NT2/D1 (cell line): ENCODE results near the gene ATP5F1E.

Experiments
- DNase-seq: peaks from one replicate; pipeline ENCODE4 v3.0.0-alpha.2; 2011; ENCODE audit warnings: low read depth, low spot score
- H3K27me3 ChIP-seq: 2 replicates; pipeline ENCODE4 v1.6.0; 2011; ENCODE audit warnings: mild to moderate bottlenecking; ENCODE audit not compliant: insufficient read length, insufficient read depth
- H3K36me3 ChIP-seq: 2 replicates; pipeline ENCODE4 v1.6.1; 2011; ENCODE audit warnings: mild to moderate bottlenecking, low read length, mixed read lengths; ENCODE audit not compliant: insufficient read depth, insufficient read length
- H3K4me1 ChIP-seq: 2 replicates; pipeline ENCODE4 v1.5.1; 2011; ENCODE audit not compliant: insufficient read depth, insufficient read length
- H3K4me3 ChIP-seq: 2 replicates; pipeline ENCODE4 v1.5.1; 2011; ENCODE audit warnings: low read depth; ENCODE audit not compliant: insufficient read length
- H3K9ac ChIP-seq: 2 replicates; pipeline ENCODE4 v1.6.0; 2011; ENCODE audit warnings: low read depth; ENCODE audit not compliant: insufficient read length
- H3K9me3 ChIP-seq: 2 replicates; pipeline ENCODE4 v1.5.1; 2011; ENCODE audit warnings: mild to moderate bottlenecking, low read length; ENCODE audit not compliant: insufficient read depth
- SUZ12 ChIP-seq: IDR thresholded peaks from 2 replicates; pipeline ENCODE4 v1.6.1; 2011; ENCODE audit not compliant: insufficient read length, insufficient read depth; ENCODE audit errors: extremely low read depth
- YY1 ChIP-seq: IDR thresholded peaks from 2 replicates; pipeline ENCODE4 v1.6.1; 2011; ENCODE audit not compliant: insufficient read length, insufficient read depth
- ZNF274 ChIP-seq: IDR thresholded peaks from 2 replicates; pipeline ENCODE4 v1.6.1; 2011; ENCODE audit warnings: mild to moderate bottlenecking, low read depth, low read length

The ATP5F1E gene

DNA sequence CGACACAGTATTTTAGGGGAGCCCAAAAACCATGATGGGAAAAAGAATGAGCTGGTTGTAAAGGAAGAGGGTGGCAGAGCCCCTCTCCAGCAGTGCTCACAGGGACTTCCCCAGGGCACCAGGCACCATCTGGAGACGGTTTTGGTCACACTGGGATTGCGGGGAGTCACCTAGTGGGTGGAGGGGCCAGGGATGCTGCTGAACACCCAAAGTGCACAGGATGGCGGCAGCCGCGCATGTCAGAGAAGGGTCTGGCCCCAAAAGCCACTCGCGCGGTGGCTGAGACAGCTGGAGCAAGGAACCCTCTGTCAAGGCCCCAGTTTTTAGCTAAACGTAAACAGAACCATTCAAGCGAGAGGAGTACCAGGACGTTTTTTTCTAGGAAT, 35.9 kb downstream of the ATP5F1E start:
- H3K27me3 ChIP-seq, result no peaks in the 10 kb centered on the region
- H3K4me1 ChIP-seq, result no peaks in the 10 kb centered on the region
- no peak for DNase-seq
- peaks cover 89% of the 10 kb centered on the region for H3K36me3 ChIP-seq
- no peaks in the 10 kb centered on the region for H3K9me3 ChIP-seq
- no peak for TF ChIP-seq SUZ12
- no peak for TF ChIP-seq YY1
- TF ChIP-seq ZNF274, result no peak
- H3K9ac ChIP-seq, result no peak overlapping the region
- no peak overlapping the region for H3K4me3 ChIP-seq

DNA sequence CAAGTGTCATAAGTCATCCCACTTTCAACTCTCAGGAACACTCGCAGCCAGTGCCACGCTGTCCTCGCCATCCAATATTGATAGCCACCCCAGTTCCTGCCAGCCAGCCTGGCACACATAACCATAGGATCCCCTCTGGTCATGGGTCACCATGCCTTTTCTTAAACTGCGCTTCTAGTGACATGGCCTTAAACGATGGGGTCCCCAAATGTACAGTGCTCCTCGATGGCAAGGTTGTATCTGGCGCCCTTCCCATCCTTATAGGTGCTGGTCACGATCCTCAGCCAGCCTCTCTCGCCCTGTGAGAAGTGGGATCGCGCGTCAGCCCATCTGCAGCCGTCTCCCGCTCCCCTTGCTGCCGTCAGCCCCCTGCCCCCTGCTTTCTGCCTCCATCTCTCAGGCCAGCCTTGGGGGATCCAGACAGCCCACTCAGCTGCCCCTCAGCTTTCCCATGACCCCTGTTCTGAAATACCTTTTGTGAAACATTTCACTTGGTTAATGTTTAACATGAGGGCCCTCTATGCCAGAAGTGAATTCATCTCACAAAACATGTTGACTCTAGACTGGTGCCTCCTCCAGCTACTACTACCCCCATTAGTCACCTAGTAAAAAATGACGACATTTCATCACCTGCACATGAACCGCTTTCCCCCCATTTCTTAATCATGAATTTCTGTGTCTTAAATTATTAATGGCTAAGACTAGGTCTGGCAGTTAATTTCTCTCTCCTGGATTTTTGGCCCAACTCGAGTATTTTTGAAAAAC, 36.5 kb downstream of the ATP5F1E start:
- Histone ChIP-seq H3K9me3 (no peaks in the 10 kb centered on the region), H3K36me3 (peaks cover 89% of the 10 kb centered on the region), H3K4me1 (no peaks in the 10 kb centered on the region), H3K27me3 (no peaks in the 10 kb centered on the region), H3K4me3 (no peak overlapping the region), H3K9ac (no peak overlapping the region)
- no peak for DNase-seq
- TF ChIP-seq YY1 (no peak), ZNF274 (no peak), SUZ12 (no peak)

DNA sequence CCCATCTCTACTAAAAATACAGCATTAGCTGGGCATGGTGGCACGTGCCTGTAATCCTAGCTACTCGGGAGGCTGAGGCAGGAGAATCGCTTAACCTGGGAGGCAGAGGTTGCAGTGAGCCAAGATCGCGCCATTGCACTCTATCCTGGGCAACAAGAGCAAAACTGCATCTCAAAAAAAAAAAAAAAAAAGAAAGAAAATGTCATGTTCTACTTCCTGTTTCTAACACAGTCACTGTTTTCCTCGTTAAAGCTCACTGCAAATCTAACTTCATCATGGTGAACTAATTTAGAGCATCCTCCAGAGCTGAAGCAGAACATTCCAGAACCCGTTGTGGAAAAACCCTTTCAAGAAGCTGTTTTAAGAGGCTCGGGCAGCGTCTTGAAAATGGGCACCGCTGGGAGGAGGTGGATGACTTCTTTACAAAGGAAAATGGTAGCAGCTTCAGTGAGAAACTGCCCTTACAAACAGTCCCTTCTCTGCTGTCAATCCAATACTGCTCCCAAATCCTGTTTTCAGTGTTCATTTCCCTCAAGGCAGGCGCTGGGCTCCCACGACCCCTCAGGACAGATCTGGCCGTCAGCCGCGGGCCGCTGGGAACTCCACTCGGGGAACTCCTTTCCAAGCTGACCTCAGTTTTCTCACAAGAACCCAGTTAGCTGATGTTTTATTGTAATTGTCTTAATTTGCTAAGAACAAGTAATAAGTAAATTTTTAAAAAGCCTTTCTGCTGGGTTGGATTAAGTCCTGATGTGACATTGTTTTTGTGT, 37.6 kb downstream of the ATP5F1E start:
- peaks cover 94% of the 10 kb centered on the region for H3K36me3 ChIP-seq
- no peaks in the 10 kb centered on the region for H3K9me3 ChIP-seq
- DNase-seq, result no peak
- H3K9ac ChIP-seq, result no peak overlapping the region
- H3K4me1 ChIP-seq, result no peaks in the 10 kb centered on the region
- no peak overlapping the region for H3K4me3 ChIP-seq
- no peak for TF ChIP-seq YY1
- no peak for TF ChIP-seq ZNF274
- no peak for TF ChIP-seq SUZ12
- H3K27me3 ChIP-seq, result no peaks in the 10 kb centered on the region

DNA sequence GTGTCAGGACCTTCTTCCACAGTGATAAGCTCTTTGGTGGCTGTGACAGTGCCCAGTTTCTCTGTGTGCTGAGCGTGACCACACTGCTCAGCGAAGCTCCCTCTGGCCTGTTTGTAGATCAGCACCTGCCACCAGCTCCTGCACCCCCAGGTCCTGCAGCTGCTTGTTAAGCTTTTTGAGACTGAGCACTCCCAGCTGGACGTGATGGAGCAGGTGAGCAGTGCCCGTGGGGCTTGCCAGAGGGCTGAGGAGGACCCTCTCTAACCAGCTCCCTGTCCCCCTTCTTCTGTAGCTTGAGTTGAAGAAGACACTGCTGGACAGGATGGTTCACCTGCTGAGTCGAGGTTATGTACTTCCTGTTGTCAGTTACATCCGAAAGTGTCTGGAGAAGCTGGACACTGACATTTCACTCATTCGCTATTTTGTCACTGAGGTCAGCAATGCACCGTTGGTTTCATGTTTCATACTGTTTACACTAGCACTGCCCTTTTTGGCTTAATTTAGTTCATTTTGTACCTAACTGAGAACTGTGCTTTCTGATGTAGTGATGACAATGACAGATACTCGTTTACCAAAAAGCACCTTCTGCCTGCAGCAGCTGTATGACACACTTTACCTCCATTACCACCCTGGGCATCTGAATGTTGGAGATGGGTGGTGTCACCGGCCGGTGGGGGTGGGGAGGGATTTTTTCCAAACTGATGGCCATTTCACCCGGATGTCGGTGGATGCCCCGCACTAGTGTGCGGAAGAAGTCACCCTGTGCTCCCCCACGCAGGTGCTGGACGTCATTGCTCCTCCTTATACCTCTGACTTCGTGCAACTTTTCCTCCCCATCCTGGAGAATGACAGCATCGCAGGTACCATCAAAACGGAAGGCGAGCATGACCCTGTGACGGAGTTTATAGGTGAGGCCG, 38.5 kb downstream of the ATP5F1E start:
- Histone ChIP-seq H3K9ac (no peak overlapping the region), H3K27me3 (no peaks in the 10 kb centered on the region), H3K4me1 (no peaks in the 10 kb centered on the region), H3K4me3 (no peak overlapping the region), H3K36me3 (peaks cover 94% of the 10 kb centered on the region), H3K9me3 (no peaks in the 10 kb centered on the region)
- DNase-seq, result no peak
- TF ChIP-seq SUZ12, result no peak
- TF ChIP-seq ZNF274, result no peak
- TF ChIP-seq YY1, result no peak

DNA sequence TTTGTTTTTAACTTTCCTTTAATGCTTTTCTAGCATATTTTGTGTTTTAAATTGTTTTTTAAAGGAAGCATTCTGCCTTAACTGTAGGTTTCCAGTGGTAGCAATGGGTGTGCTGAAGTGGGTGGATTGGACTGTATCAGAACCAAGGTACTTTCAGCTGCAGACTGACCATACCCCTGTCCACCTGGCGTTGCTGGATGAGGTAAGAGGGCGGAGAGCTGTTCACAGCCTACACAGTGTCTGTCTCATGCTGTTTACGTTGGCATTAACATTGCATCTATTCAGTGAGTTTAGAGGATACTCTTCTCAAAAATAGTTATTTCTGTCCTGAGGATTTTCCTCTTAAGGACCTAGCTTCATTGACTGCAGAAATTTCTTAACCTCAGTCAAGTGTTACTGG, 39.2 kb downstream of the ATP5F1E start:
- no peaks in the 10 kb centered on the region for H3K9me3 ChIP-seq
- H3K4me3 ChIP-seq, result no peak overlapping the region
- H3K27me3 ChIP-seq, result no peaks in the 10 kb centered on the region
- H3K9ac ChIP-seq, result no peak overlapping the region
- DNase-seq, result no peak
- H3K4me1 ChIP-seq, result no peaks in the 10 kb centered on the region
- TF ChIP-seq SUZ12, result no peak
- TF ChIP-seq ZNF274, result no peak
- TF ChIP-seq YY1, result no peak
- H3K36me3 ChIP-seq, result peaks cover 98% of the 10 kb centered on the region

DNA sequence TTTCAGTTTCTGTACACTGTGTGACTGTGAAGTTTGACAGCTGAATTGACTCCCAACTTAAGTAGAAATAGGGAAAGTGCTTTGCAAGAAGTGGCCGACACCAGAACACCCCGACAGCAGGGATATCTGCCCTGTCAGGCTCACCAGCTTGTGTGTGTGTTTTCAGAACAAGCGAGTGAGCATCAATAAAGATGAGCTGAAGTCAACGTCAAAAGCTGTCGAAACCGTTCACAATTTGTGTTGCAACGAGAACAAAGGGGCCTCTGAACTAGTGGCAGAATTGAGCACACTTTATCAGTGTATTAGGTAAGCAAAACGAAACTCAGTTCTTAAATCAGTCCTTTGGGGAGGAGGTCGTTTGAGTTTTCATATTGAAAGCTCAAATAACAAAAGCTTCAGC, 40.4 kb downstream of the ATP5F1E start:
- Histone ChIP-seq H3K4me3 (no peak overlapping the region), H3K9me3 (no peaks in the 10 kb centered on the region), H3K36me3 (peaks cover 98% of the 10 kb centered on the region), H3K4me1 (no peaks in the 10 kb centered on the region), H3K9ac (no peak overlapping the region), H3K27me3 (no peaks in the 10 kb centered on the region)
- no peak for TF ChIP-seq ZNF274
- TF ChIP-seq YY1, result no peak
- DNase-seq, result no peak
